ENCODE measurements around the gene DCAF8L2.
"Not testable (repeated sequence)": the region's sequence is repeated elsewhere in the genome, so short reads cannot be mapped to it uniquely, and the experiment has no call there.

The DCAF8L2 gene
- 0 reads per million in 2 donors for total RNA-seq

GRCh38 chrX:27590044-27590443, at the start of gene DCAF8L2:
TSS of gene DCAF8L2 (plus strand) at chrX:27590344. CDS start at chrX:27746896, 156,552 bp downstream.
- DNase-seq: no peak

GRCh38 chrX:27541161-27541560, 49.0 kb upstream of the DCAF8L2 start:
- DNase-seq: not testable (repeated sequence)

GRCh38 chrX:27548624-27549023, 41.5 kb upstream of the DCAF8L2 start:
- no peak for DNase-seq

- no peak for DNase-seq
Measured at GRCh38 chrX:27549688-27550087, 40.5 kb upstream of the DCAF8L2 start.

GRCh38 chrX:27555514-27555913, 34.6 kb upstream of the DCAF8L2 start:
- DNase-seq: no peak

GRCh38 chrX:27565992-27566391, 24.2 kb upstream of the DCAF8L2 start:
- DNase-seq: no peak

GRCh38 chrX:27571164-27571563, 19.0 kb upstream of the DCAF8L2 start:
- DNase-seq: no peak

GRCh38 chrX:27575565-27575964, 14.6 kb upstream of the DCAF8L2 start:
- DNase-seq: no peak

GRCh38 chrX:27583976-27584375, 6.2 kb upstream of the DCAF8L2 start:
- DNase-seq: no peak

GRCh38 chrX:27591938-27592337, 1.8 kb downstream of the DCAF8L2 start:
- DNase-seq: no peak

- DNase-seq: no peak
Measured at GRCh38 chrX:27597508-27597907, 7.4 kb downstream of the DCAF8L2 start.

GRCh38 chrX:27598312-27598711, 8.2 kb downstream of the DCAF8L2 start:
- no peak for DNase-seq

GRCh38 chrX:27599928-27600327, 9.8 kb downstream of the DCAF8L2 start:
- DNase-seq: no peak

GRCh38 chrX:27600686-27601085, 10.5 kb downstream of the DCAF8L2 start:
- no peak for DNase-seq

GRCh38 chrX:27608671-27609070, 18.5 kb downstream of the DCAF8L2 start:
- no peak for DNase-seq

GRCh38 chrX:27619459-27619858, 29.3 kb downstream of the DCAF8L2 start:
- no peak for DNase-seq

GRCh38 chrX:27619975-27620374, 29.8 kb downstream of the DCAF8L2 start:
- no peak for DNase-seq

- no peak for DNase-seq
Measured at GRCh38 chrX:27622883-27623282, 32.7 kb downstream of the DCAF8L2 start.

GRCh38 chrX:27626066-27626465, 35.9 kb downstream of the DCAF8L2 start:
- no peak for DNase-seq

- no peak for DNase-seq
Measured at GRCh38 chrX:27633328-27633727, 43.2 kb downstream of the DCAF8L2 start.

- no peak for DNase-seq
Measured at GRCh38 chrX:27656581-27656980, 66.4 kb downstream of the DCAF8L2 start.

GRCh38 chrX:27660878-27661277, 70.7 kb downstream of the DCAF8L2 start:
- no peak for DNase-seq

- no peak for DNase-seq
Measured at GRCh38 chrX:27671234-27671633, 81.1 kb downstream of the DCAF8L2 start.

GRCh38 chrX:27674491-27674890, 84.3 kb downstream of the DCAF8L2 start:
- no peak for DNase-seq

- DNase-seq: no peak
Measured at GRCh38 chrX:27675493-27675892, 85.3 kb downstream of the DCAF8L2 start.

- DNase-seq: no peak
Measured at GRCh38 chrX:27679281-27679680, 89.1 kb downstream of the DCAF8L2 start.

Measured in T-helper 2 cell (primary cell).